HG03060 (cell line): Measurements from ENCODE around the gene C1QTNF1.

Experiments
- ATAC-seq: cut with Tn5 transposase; IDR thresholded peaks from one replicate; pipeline ENCODE4 v1.9.1; 2021; ENCODE audit warnings: low read depth, moderate number of reproducible peaks; ENCODE audit not compliant: unreplicated experiment

Gene C1QTNF1

GRCh38 chr17:79023886-79024771, at the start of gene C1QTNF1:
Gene C1QTNF1 (plus strand): TSS chr17:79024169. CDS start chr17:79043969, 19,800 bp downstream.
- ATAC-seq = no peak

GRCh38 chr17:78974635-78975591, 49.1 kb upstream of the C1QTNF1 start:
- no peak for ATAC-seq

- no peak for ATAC-seq
Observed at GRCh38 chr17:78976907-78977680, 46.9 kb upstream of the C1QTNF1 start.

- no peak for ATAC-seq
Observed at GRCh38 chr17:78977681-78977943, 46.4 kb upstream of the C1QTNF1 start.

- ATAC-seq = no peak
Observed at GRCh38 chr17:78977997-78978973, 45.7 kb upstream of the C1QTNF1 start.

- ATAC-seq = no peak
Observed at GRCh38 chr17:78979780-78980623, 44.0 kb upstream of the C1QTNF1 start, which contains the start of gene LGALS3BP. Gene LGALS3BP (minus strand): TSS chr17:78979923. CDS start chr17:78977191, 2,732 bp downstream.

GRCh38 chr17:78980624-78980972, 43.4 kb upstream of the C1QTNF1 start:
- ATAC-seq = no peak

GRCh38 chr17:78981010-78981888, 42.7 kb upstream of the C1QTNF1 start:
- no peak for ATAC-seq

- ATAC-seq = no peak
Observed at GRCh38 chr17:78985395-78985794, 38.6 kb upstream of the C1QTNF1 start.

GRCh38 chr17:78986048-78986648, 37.8 kb upstream of the C1QTNF1 start:
- ATAC-seq = no peak

GRCh38 chr17:78986649-78987328, 37.2 kb upstream of the C1QTNF1 start:
- no peak for ATAC-seq

- no peak for ATAC-seq
Observed at GRCh38 chr17:78988152-78988551, 35.8 kb upstream of the C1QTNF1 start.

GRCh38 chr17:78990349-78991016, 33.5 kb upstream of the C1QTNF1 start:
- ATAC-seq = no peak

GRCh38 chr17:78991017-78991738, 32.8 kb upstream of the C1QTNF1 start:
- no peak for ATAC-seq

- no peak for ATAC-seq
Observed at GRCh38 chr17:78991906-78992532, 31.9 kb upstream of the C1QTNF1 start.
